Upper lobe of left lung (tissue), 6 donors: Measurements from ENCODE around the gene FLOT1. TPM values are rescaled to one million over a fixed set of nuclear protein-coding genes. Genes with fewer than 3 reads are reported as not detected.

Experiments
- ATAC-seq, 2 donors: fragments of 200-7000 bp; cut with Tn5 transposase; one replicate each; pipeline ENCODE4 v1.9.1; 2022; ENCODE audit warnings: mild to moderate bottlenecking in 2 of 2, moderate library complexity in 2 of 2; ENCODE audit not compliant: low FRiP score in 2 of 2
- DNase-seq, 2 donors: peaks; one replicate each; pipeline ENCODE4 v3.0.0-alpha.2; 2019 to 2020
- H3K27ac ChIP-seq, 4 donors: fragments of 200-600 bp; sonication (generic); one replicate each; pipeline ENCODE4 v1.5.1; 2016 to 2019
- H3K27me3 ChIP-seq, 4 donors: fragments of 200-600 bp; sonication (generic); one replicate each; pipeline ENCODE4 v1.5.1; 2017 to 2019
- H3K36me3 ChIP-seq, 4 donors: fragments of 200-600 bp; sonication (generic); one replicate each; pipeline ENCODE4 v1.5.1; 2016 to 2019
- H3K4me1 ChIP-seq, 4 donors: fragments of 200-600 bp; sonication (generic); one replicate each; pipeline ENCODE4 v1.5.1; 2018 to 2019
- H3K4me3 ChIP-seq, 4 donors: fragments of 200-600 bp; sonication (generic); one replicate each; pipeline ENCODE4 v1.5.1; 2017 to 2019; ENCODE audit warnings: mild to moderate bottlenecking in 2 of 4, moderate library complexity in 1 of 4
- H3K9me3 ChIP-seq, 4 donors: fragments of 200-600 bp; sonication (generic); one replicate each; pipeline ENCODE4 v1.5.1; 2018 to 2019
- CTCF ChIP-seq, 6 experiments: fragments of 450-650 bp in 4 of 6; fragments of 200-600 bp in 2 of 6; sonication (generic) in 2 of 6; IDR thresholded peaks; one replicate each; pipeline ENCODE4 v1.5.1; 2016 to 2019; ENCODE audit warnings: antibody characterized with exemption in 6 of 6
- EP300 ChIP-seq, 4 donors: sonication (generic); formaldehyde crosslinking; IDR thresholded peaks; one replicate each; pipeline ENCODE4 v1.5.1; 2017; ENCODE audit warnings: antibody characterized with exemption in 4 of 4, control low read depth in 2 of 4
- POLR2A ChIP-seq, 4 donors: fragments of 450-650 bp; IDR thresholded peaks; one replicate each; pipeline ENCODE4 v1.5.1; 2016 to 2017; ENCODE audit warnings: antibody characterized with exemption in 4 of 4, mild to moderate bottlenecking in 2 of 4
- POLR2AphosphoS5 ChIP-seq, 2 donors: sonication (generic); formaldehyde crosslinking; IDR thresholded peaks; one replicate each; pipeline ENCODE4 v1.5.1; 2017; ENCODE audit warnings: antibody characterized with exemption in 2 of 2
- WGBS, 2 donors: methylation state at CpG; one replicate each; pipeline ENCODE4 v1.1.5; 2017 to 2018; 5-methylcytosine and 5-hydroxymethylcytosine counted together
- total RNA-seq, 6 donors: library from RNA; depleted of rRNA in 4 of 6; stranded (reverse); fragments of >200 nt in 4 of 6; gene quantifications; one replicate each; pipeline versions ENCODE4 v1.1.0 to v1.2.1, GENCODE V29; 2016 to 2021
- donor health status: DM: no; HTN: no; CAD: no; lungs with moderate emphysema.
- donor health status: DM: no; HTN: yes; CAD: no; lungs with severe emphysema.

The FLOT1 gene
- total RNA-seq, 6 donors from 2014 or later = 133 to 212 (median 143) TPM

GRCh38 chr6:30696432-30696831 lies 46.1 kb downstream of the FLOT1 start:
- no peak for ATAC-seq
- no peaks in the 10 kb centered on the region for H3K9me3 ChIP-seq
- no peaks in the 10 kb centered on the region for H3K27me3 ChIP-seq
- H3K4me3 ChIP-seq = no peak overlapping the region
- 78 to 94% methylated on average over 5 of the region's 5 CpGs for WGBS, 2 donors
- H3K27ac ChIP-seq = no peak overlapping the region
- no peak for TF ChIP-seq CTCF (IDR thresholded peaks at IDR 0.05)
- no peak for TF ChIP-seq POLR2AphosphoS5 (IDR thresholded peaks at IDR 0.05)
- TF ChIP-seq EP300 (IDR thresholded peaks at IDR 0.05) = no peak
- no peak for TF ChIP-seq POLR2A (IDR thresholded peaks at IDR 0.05)
- no peak for DNase-seq
- H3K36me3 ChIP-seq = peaks cover 0 to 10% (median 0%) of the 10 kb centered on the region in 4 donors
- H3K4me1 ChIP-seq = peaks cover 0 to 6% (median 3%) of the 10 kb centered on the region in 4 donors

- ATAC-seq (no peak), DNase-seq (no peak)
- TF ChIP-seq POLR2A (IDR thresholded peaks at IDR 0.05) (no peak), CTCF (IDR thresholded peaks at IDR 0.05) (no peak), EP300 (IDR thresholded peaks at IDR 0.05) (no peak), POLR2AphosphoS5 (IDR thresholded peaks at IDR 0.05) (no peak)
- 18 to 22% methylated on average over 8 of the region's 8 CpGs for WGBS, 2 donors
- Histone ChIP-seq H3K9me3 (no peaks in the 10 kb centered on the region), H3K36me3 (no peaks in the 10 kb centered on the region), H3K27me3 (no peaks in the 10 kb centered on the region), H3K4me1 (peaks cover 28 to 38% (median 33%) of the 10 kb centered on the region in 4 donors), H3K27ac (peak overlapping the region; percentile 89 to 99 (median 99)), H3K4me3 (peak overlapping the region in 3 of 4 donors; percentile 68 to 79 (median 77))
Measured at GRCh38 chr6:30691208-30691847, 51.2 kb downstream of the FLOT1 start.

GRCh38 chr6:30690403-30691207 lies 51.9 kb downstream of the FLOT1 start, which contains the start of gene NRM:
NRM (minus strand) TSS chr6:30690984; CDS start chr6:30690974, 10 bp downstream.
- peaks cover 28 to 38% (median 34%) of the 10 kb centered on the region in 4 donors for H3K4me1 ChIP-seq
- TF ChIP-seq EP300 (IDR thresholded peaks at IDR 0.05) = peak in 1 of 4 donors; percentile 50
- peak in 1 of 4 donors; percentile 40 for TF ChIP-seq POLR2A (IDR thresholded peaks at IDR 0.05)
- TF ChIP-seq CTCF (IDR thresholded peaks at IDR 0.05) = no peak
- peak; percentile 44 to 70 for TF ChIP-seq POLR2AphosphoS5 (IDR thresholded peaks at IDR 0.05)
- no peaks in the 10 kb centered on the region for H3K36me3 ChIP-seq
- DNase-seq = peak; percentile 89 to 97
- WGBS, 2 donors = 1% methylated on average over 26 to 40 of the region's 40 CpGs
- no peaks in the 10 kb centered on the region for H3K27me3 ChIP-seq
- ATAC-seq = peak; percentile 84 to 87
- H3K4me3 ChIP-seq = peak within 1 kb of the TSS; percentile 56 to 79 (median 72)
- no peaks in the 10 kb centered on the region for H3K9me3 ChIP-seq
- peak within 1 kb of the TSS; percentile 89 to 99 (median 99) for H3K27ac ChIP-seq

GRCh38 chr6:30689985-30690384 lies 52.5 kb downstream of the FLOT1 start:
- peaks cover 34 to 39% (median 36%) of the 10 kb centered on the region in 4 donors for H3K4me1 ChIP-seq
- no peak for ATAC-seq
- no peak for TF ChIP-seq CTCF (IDR thresholded peaks at IDR 0.05)
- no peak for TF ChIP-seq POLR2A (IDR thresholded peaks at IDR 0.05)
- no peak for TF ChIP-seq EP300 (IDR thresholded peaks at IDR 0.05)
- no peak for TF ChIP-seq POLR2AphosphoS5 (IDR thresholded peaks at IDR 0.05)
- peak overlapping the region in 3 of 4 donors; percentile 68 to 79 (median 77) for H3K4me3 ChIP-seq
- H3K27ac ChIP-seq = peak overlapping the region; percentile 89 to 99 (median 99)
- WGBS, 2 donors = 27 to 32% methylated on average over 4 of the region's 4 CpGs
- no peak for DNase-seq
- H3K9me3 ChIP-seq = no peaks in the 10 kb centered on the region
- H3K36me3 ChIP-seq = no peaks in the 10 kb centered on the region
- H3K27me3 ChIP-seq = no peaks in the 10 kb centered on the region
